Peyer's patch (tissue), 4 donors: Measurements from ENCODE around the gene ELK4.

Source experiments
- POLR2A ChIP-seq, 2 donors: fragments of 450-650 bp; IDR thresholded peaks; one replicate each; pipeline ENCODE4 v1.5.1; 2017; ENCODE audit warnings: antibody characterized with exemption in 2 of 2, mild to moderate bottlenecking in 2 of 2, moderate library complexity in 2 of 2
- TF ChIP-seq, protein P1 (sequence below), 6 experiments: fragments of 450-650 bp in 4 of 6; fragments of 200-600 bp in 2 of 6; sonication (generic) in 1 of 6; IDR thresholded peaks; one replicate each; pipeline ENCODE4 v1.5.1; 2017 to 2019; ENCODE audit warnings: antibody characterized with exemption in 6 of 6, mild to moderate bottlenecking in 3 of 6, moderate library complexity in 1 of 6

- TF ChIP-seq, protein P1, sequence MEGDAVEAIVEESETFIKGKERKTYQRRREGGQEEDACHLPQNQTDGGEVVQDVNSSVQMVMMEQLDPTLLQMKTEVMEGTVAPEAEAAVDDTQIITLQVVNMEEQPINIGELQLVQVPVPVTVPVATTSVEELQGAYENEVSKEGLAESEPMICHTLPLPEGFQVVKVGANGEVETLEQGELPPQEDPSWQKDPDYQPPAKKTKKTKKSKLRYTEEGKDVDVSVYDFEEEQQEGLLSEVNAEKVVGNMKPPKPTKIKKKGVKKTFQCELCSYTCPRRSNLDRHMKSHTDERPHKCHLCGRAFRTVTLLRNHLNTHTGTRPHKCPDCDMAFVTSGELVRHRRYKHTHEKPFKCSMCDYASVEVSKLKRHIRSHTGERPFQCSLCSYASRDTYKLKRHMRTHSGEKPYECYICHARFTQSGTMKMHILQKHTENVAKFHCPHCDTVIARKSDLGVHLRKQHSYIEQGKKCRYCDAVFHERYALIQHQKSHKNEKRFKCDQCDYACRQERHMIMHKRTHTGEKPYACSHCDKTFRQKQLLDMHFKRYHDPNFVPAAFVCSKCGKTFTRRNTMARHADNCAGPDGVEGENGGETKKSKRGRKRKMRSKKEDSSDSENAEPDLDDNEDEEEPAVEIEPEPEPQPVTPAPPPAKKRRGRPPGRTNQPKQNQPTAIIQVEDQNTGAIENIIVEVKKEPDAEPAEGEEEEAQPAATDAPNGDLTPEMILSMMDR (IDR thresholded peaks at IDR 0.05) = no peak
- no peak for TF ChIP-seq POLR2A (IDR thresholded peaks at IDR 0.05)
Measured at GRCh38 chr1:205642679-205643307, 11.0 kb upstream of the ELK4 start.
